Liver (tissue), 9 donors: Measurements from ENCODE around the gene ALDH1L1. TPM values are rescaled to one million over a fixed set of nuclear protein-coding genes. Genes with fewer than 3 reads are reported as not detected.

Source experiments
- DNase-seq: peaks from one replicate; pipeline ENCODE4 v3.0.0-alpha.2; 2017; ENCODE audit warnings: low spot score
- H3K27ac ChIP-seq, 2 donors: one replicate each; pipeline ENCODE4 v1.7.0; 2013; ENCODE audit warnings: inconsistent platforms in 2 of 2, low read length in 2 of 2, control low read depth in 1 of 2, low read depth in 1 of 2, mild to moderate bottlenecking in 1 of 2
- H3K27me3 ChIP-seq, 4 donors: one replicate each; pipeline versions ENCODE4 v1.6.1 to v1.7.0; 2013; ENCODE audit warnings: low read length in 3 of 4, inconsistent platforms in 1 of 4, mild to moderate bottlenecking in 1 of 4, moderate library complexity in 1 of 4; ENCODE audit not compliant: control insufficient read depth in 4 of 4, insufficient read depth in 4 of 4
- H3K36me3 ChIP-seq, 4 donors: one replicate each; pipeline versions ENCODE4 v1.6.1 to v1.7.0; 2013; ENCODE audit warnings: low read length in 3 of 4, mild to moderate bottlenecking in 3 of 4, low read depth in 1 of 4, moderate library complexity in 1 of 4; ENCODE audit not compliant: control insufficient read depth in 4 of 4, insufficient read depth in 3 of 4
- H3K4me1 ChIP-seq, 4 donors: one replicate each; pipeline versions ENCODE4 v1.6.1 to v1.7.0; 2013; ENCODE audit warnings: low read length in 3 of 4, mild to moderate bottlenecking in 3 of 4, moderate library complexity in 1 of 4; ENCODE audit not compliant: control insufficient read depth in 4 of 4, insufficient read depth in 4 of 4
- H3K4me3 ChIP-seq, 3 donors: one replicate each; pipeline versions ENCODE4 v1.6.1 to v1.7.0; 2013; ENCODE audit warnings: low read length in 3 of 3, control low read depth in 1 of 3, low read depth in 1 of 3, mild to moderate bottlenecking in 1 of 3
- H3K9ac ChIP-seq, 2 donors: one replicate each; pipeline ENCODE4 v1.7.0; 2013; ENCODE audit warnings: low read length in 2 of 2, mild to moderate bottlenecking in 2 of 2, moderate library complexity in 2 of 2, control low read depth in 1 of 2, low read depth in 1 of 2
- H3K9me3 ChIP-seq, 4 donors: one replicate each; pipeline versions ENCODE4 v1.6.1 to v1.7.0; 2013; ENCODE audit warnings: low read length in 3 of 4; ENCODE audit not compliant: control insufficient read depth in 4 of 4
- ATF3 ChIP-seq: IDR thresholded peaks from 2 replicates; pipeline ENCODE4 v1.6.1; 2016; ENCODE audit warnings: antibody characterized with exemption
- CTCF ChIP-seq: fragments of 150-350 bp; IDR thresholded peaks from 2 replicates; pipeline ENCODE4 v1.5.1; 2017; ENCODE audit warnings: improper control_type of control experiment, low read depth, low read length; ENCODE audit not compliant: missing input control
- EGR1 ChIP-seq, 2 donors: IDR thresholded peaks; 2 replicates each; pipeline ENCODE4 v1.6.1; 2016 to 2018; ENCODE audit warnings: antibody characterized with exemption in 2 of 2, low read depth in 2 of 2
- FOXA1 ChIP-seq: IDR thresholded peaks from 2 replicates; pipeline ENCODE4 v1.6.1; 2016; ENCODE audit warnings: antibody characterized with exemption
- GABPA ChIP-seq, 2 donors: IDR thresholded peaks in 1 of 2; conservative IDR thresholded peaks in 1 of 2; 2 replicates each; pipeline ENCODE4 v1.6.1; 2016; ENCODE audit warnings: antibody characterized with exemption in 2 of 2, mild to moderate bottlenecking in 1 of 2, moderate library complexity in 1 of 2
- HNF4A ChIP-seq, 2 donors: conservative IDR thresholded peaks; 2 replicates each; pipeline ENCODE4 v1.6.1; 2016; ENCODE audit warnings: antibody characterized with exemption in 2 of 2, mild to moderate bottlenecking in 2 of 2
- HNF4G ChIP-seq: IDR thresholded peaks from 2 replicates; pipeline ENCODE4 v1.6.1; 2016; ENCODE audit warnings: antibody characterized with exemption
- JUND ChIP-seq, 2 donors: IDR thresholded peaks; 2 replicates each; pipeline ENCODE4 v1.6.1; 2016; ENCODE audit warnings: antibody characterized with exemption in 2 of 2
- MAX ChIP-seq: IDR thresholded peaks from 2 replicates; pipeline ENCODE4 v1.6.1; 2016; ENCODE audit warnings: antibody characterized with exemption
- NR2F2 ChIP-seq: IDR thresholded peaks from 2 replicates; pipeline ENCODE4 v1.6.1; 2016; ENCODE audit warnings: antibody characterized with exemption
- RAD21 ChIP-seq, 2 donors: IDR thresholded peaks; 2 replicates each; pipeline ENCODE4 v1.6.1; 2016; ENCODE audit warnings: antibody characterized with exemption in 2 of 2, mild to moderate bottlenecking in 2 of 2
- REST ChIP-seq: IDR thresholded peaks from 2 replicates; pipeline ENCODE4 v1.6.1; 2016; ENCODE audit warnings: antibody characterized with exemption, mild to moderate bottlenecking
- RXRA ChIP-seq, 2 donors: IDR thresholded peaks; 2 replicates each; pipeline ENCODE4 v1.6.1; 2017 to 2018; ENCODE audit warnings: antibody characterized with exemption in 2 of 2, mild to moderate bottlenecking in 1 of 2
- SP1 ChIP-seq: IDR thresholded peaks from 2 replicates; pipeline ENCODE4 v1.6.1; 2018; ENCODE audit warnings: antibody characterized with exemption, mild to moderate bottlenecking
- TAF1 ChIP-seq: conservative IDR thresholded peaks from 2 replicates; pipeline ENCODE4 v1.6.1; 2016; ENCODE audit warnings: antibody characterized with exemption, mild to moderate bottlenecking
- YY1 ChIP-seq: IDR thresholded peaks from 2 replicates; pipeline ENCODE4 v1.6.1; 2016; ENCODE audit warnings: antibody characterized with exemption, mild to moderate bottlenecking
- ZBTB33 ChIP-seq: IDR thresholded peaks from 2 replicates; pipeline ENCODE4 v1.6.1; 2016; ENCODE audit warnings: antibody characterized with exemption
- WGBS: extraction: QIAGEN DNeasy Blood & Tissue Kit; methylation state at CpG from one replicate; pipeline ENCODE4 v1.1.7; 2013; 5-methylcytosine and 5-hydroxymethylcytosine counted together
- polyA plus RNA-seq, 2 donors: library from polyadenylated mRNA; stranded (reverse) in 1 of 2; unstranded in 1 of 2; fragments of 200-250 nt in 1 of 2; fragments of >200 nt in 1 of 2; fragmentation: Nextera tagmentation in 1 of 2; extraction: Ambion mirVana in 1 of 2; gene quantifications; one replicate each; pipeline versions ENCODE4 v1.2.1 to v1.2.3, GENCODE V29; 2013 to 2015
- total RNA-seq, 2 donors: library from RNA; depleted of rRNA; stranded (reverse); fragments of >200 nt; gene quantifications; one replicate each; pipeline ENCODE4 v1.2.3, GENCODE V29; 2014
- donor health status: healthy.
- donor health status: healthy.
- donor health status: healthy.
- donor health status: healthy.
- donor health status: healthy.

Gene ALDH1L1
- total and polyA plus RNA-seq, 4 donors, result 46.7 to 234 (median 147) TPM

- WGBS, result 82% methylated on average over 6 of the region's 6 CpGs
- no peaks in the 10 kb centered on the region for H3K27me3 ChIP-seq
- TF ChIP-seq FOXA1 (no peak), YY1 (no peak), CTCF (no peak), EGR1 (IDR thresholded peaks at IDR 0.05; ENCODE audit: low read depth in 2 of 2) (no peak), RXRA (IDR thresholded peaks at IDR 0.05) (no peak)
- H3K9me3 ChIP-seq, result no peaks in the 10 kb centered on the region
- peaks cover 20 to 76% (median 56%) of the 10 kb centered on the region in 4 donors for H3K36me3 ChIP-seq
- no peak overlapping the region for H3K27ac ChIP-seq
- no peak overlapping the region for H3K9ac ChIP-seq
- peaks cover 0 to 4% (median 0%) of the 10 kb centered on the region in 4 donors for H3K4me1 ChIP-seq
- H3K4me3 ChIP-seq, result no peak overlapping the region
- DNase-seq, result peak; percentile 28
Observed at GRCh38 chr3:126133606-126134005, 46.8 kb downstream of the ALDH1L1 start.

- H3K27ac ChIP-seq, result no peak overlapping the region
- 79% methylated on average over 14 of the region's 14 CpGs for WGBS
- H3K36me3 ChIP-seq, result peaks cover 19 to 77% (median 55%) of the 10 kb centered on the region in 4 donors
- no peaks in the 10 kb centered on the region for H3K9me3 ChIP-seq
- no peak overlapping the region for H3K4me3 ChIP-seq
- DNase-seq, result no peak
- TF ChIP-seq NR2F2 (no peak), CTCF (no peak), RAD21 (IDR thresholded peaks at IDR 0.05) (no peak), TAF1 (no peak), SP1 (no peak), REST (no peak), ZBTB33 (no peak), YY1 (no peak), HNF4A (conservative IDR thresholded peaks at IDR 0.05) (no peak), EGR1 (IDR thresholded peaks at IDR 0.05; ENCODE audit: low read depth in 2 of 2) (no peak), JUND (IDR thresholded peaks at IDR 0.05) (no peak), ATF3 (no peak), FOXA1 (no peak), RXRA (IDR thresholded peaks at IDR 0.05) (no peak), MAX (no peak), GABPA (IDR thresholded peaks at IDR 0.05 in 1 of 2, conservative IDR thresholded peaks at IDR 0.05 in 1 of 2) (no peak), HNF4G (no peak)
- peaks cover 0 to 4% (median 0%) of the 10 kb centered on the region in 4 donors for H3K4me1 ChIP-seq
- H3K27me3 ChIP-seq, result no peaks in the 10 kb centered on the region
- H3K9ac ChIP-seq, result no peak overlapping the region
Observed at GRCh38 chr3:126132751-126133511, 47.5 kb downstream of the ALDH1L1 start.
